H1 (cell line): ENCODE data around the gene RHOBTB3. TPM values are rescaled to one million over a fixed set of nuclear protein-coding genes. Genes with fewer than 3 reads are reported as not detected.

Experiments
- CTCF ChIA-PET: fragments of 300-600 bp; sonication (Branson Sonifier 250); formaldehyde crosslinking; loops from one replicate; lab custom pipeline; 2021; ENCODE audit not compliant: partially characterized antibody; lab: Charles Lee
- POLR2A ChIA-PET: fragments of 300-600 bp; sonication (Branson Sonifier 250); formaldehyde crosslinking; loops from one replicate; lab custom pipeline; 2021; ENCODE audit warnings: inconsistent platforms; ENCODE audit not compliant: partially characterized antibody; lab: Charles Lee
- DNase-seq, 2 experiments: peaks; one replicate each; pipeline versions ENCODE4 v3.0.0 to v3.0.0-alpha.2; 2010 to 2022; ENCODE audit warnings: low spot score in 2 of 2, low read depth in 1 of 2, mixed read lengths in 1 of 2
- FAIRE-seq: peaks from 2 replicates; lab custom pipeline; 2011; peaks lifted over from hg19 to GRCh38; lab: Jason Lieb, UNC
- H2AFZ ChIP-seq: 2 replicates; pipeline ENCODE4 v1.8.1; 2012; ENCODE audit warnings: low read length, inconsistent platforms
- H2AK5ac ChIP-seq: 2 replicates; pipeline ENCODE4 v1.6.1; 2013; ENCODE audit warnings: low read depth, low read length
- H2BK120ac ChIP-seq: replicated peaks from 2 replicates; pipeline ENCODE3; 2013; ENCODE audit warnings: low read depth, low read length, inconsistent platforms
- H2BK12ac ChIP-seq: 2 replicates; pipeline ENCODE4 v1.6.1; 2013; ENCODE audit warnings: low read depth, low read length
- H2BK15ac ChIP-seq: 2 replicates; pipeline ENCODE4 v1.6.1; 2013; ENCODE audit warnings: low read length
- H2BK20ac ChIP-seq: 2 replicates; pipeline ENCODE4 v1.6.1; 2013; ENCODE audit warnings: low read length
- H2BK5ac ChIP-seq: 2 replicates; pipeline ENCODE4 v1.6.1; 2013; ENCODE audit warnings: low read depth, low read length
- H3K14ac ChIP-seq: 2 replicates; pipeline ENCODE4 v1.6.1; 2013; ENCODE audit warnings: inconsistent platforms; ENCODE audit not compliant: insufficient read length
- H3K18ac ChIP-seq: 2 replicates; pipeline ENCODE4 v1.6.1; 2013; ENCODE audit warnings: low read length; ENCODE audit errors: extremely low read depth
- H3K23ac ChIP-seq: 2 replicates; pipeline ENCODE4 v1.6.1; 2013; ENCODE audit warnings: inconsistent platforms; ENCODE audit not compliant: insufficient read length
- H3K23me2 ChIP-seq: 2 replicates; pipeline ENCODE4 v1.6.1; 2013; ENCODE audit warnings: low read depth, low read length
- H3K27ac ChIP-seq: 2 replicates; pipeline ENCODE4 v1.6.1; 2011; ENCODE audit warnings: low read depth, low read length, inconsistent platforms
- H3K27me3 ChIP-seq, 4 experiments: replicated peaks in 1 of 4; 1 replicate in 1 of 4; 2 replicates in 3 of 4; pipeline versions ENCODE4 v1.6.1 to v1.8.1; 2011 to 2013; ENCODE audit warnings: low read length in 3 of 4, mild to moderate bottlenecking in 3 of 4, inconsistent platforms in 2 of 4, mixed read lengths in 2 of 4, moderate library complexity in 1 of 4; ENCODE audit not compliant: control insufficient read depth in 3 of 4, insufficient read depth in 3 of 4; ENCODE audit errors: extremely low read depth in 1 of 4
- H3K36me3 ChIP-seq, 4 experiments: 2 replicates each; pipeline versions ENCODE4 v1.6.1 to v1.8.1; 2011 to 2013; ENCODE audit warnings: mild to moderate bottlenecking in 4 of 4, low read length in 3 of 4, moderate library complexity in 2 of 4, control low read depth in 1 of 4, inconsistent platforms in 1 of 4; ENCODE audit not compliant: insufficient read depth in 4 of 4, control insufficient read depth in 2 of 4
- H3K4ac ChIP-seq: replicated peaks from 2 replicates; pipeline ENCODE3; 2013; ENCODE audit warnings: low read length, low read depth, mixed read lengths, inconsistent platforms; ENCODE audit not compliant: insufficient read length
- H3K4me1 ChIP-seq, 4 experiments: replicated peaks in 1 of 4; 1 replicate in 1 of 4; 2 replicates in 3 of 4; pipeline versions ENCODE4 v1.6.1 to v1.8.1; 2011 to 2013; ENCODE audit warnings: low read length in 3 of 4, inconsistent platforms in 2 of 4, mixed read lengths in 1 of 4; ENCODE audit not compliant: insufficient read depth in 4 of 4, control insufficient read depth in 3 of 4
- H3K4me2 ChIP-seq, 2 experiments: 2 replicates each; pipeline versions ENCODE4 v1.6.1 to v1.8.1; 2011 to 2013; ENCODE audit warnings: low read depth in 2 of 2, low read length in 2 of 2, control low read depth in 1 of 2, inconsistent platforms in 1 of 2, mild to moderate bottlenecking in 1 of 2; ENCODE audit not compliant: insufficient read depth in 1 of 2
- H3K4me3 ChIP-seq, 4 experiments: fragments of 200-600, 300-600 bp in 1 of 4; sonication (generic), shearing (Covaris generic), sonication (Bioruptor Twin) in 1 of 4; 2 replicates each; pipeline versions ENCODE4 v1.5.1 to v1.8.1; 2011 to 2016; ENCODE audit warnings: low read length in 4 of 4, low read depth in 3 of 4, control low read depth in 2 of 4, inconsistent platforms in 2 of 4, mild to moderate bottlenecking in 2 of 4, mixed read lengths in 1 of 4, moderate library complexity in 1 of 4; ENCODE audit not compliant: insufficient read depth in 2 of 4; ENCODE audit errors: extremely low read depth in 1 of 4
- H3K56ac ChIP-seq: replicated peaks from 2 replicates; pipeline ENCODE3; 2013; ENCODE audit warnings: low read depth, mild to moderate bottlenecking, mixed read lengths, low read length, inconsistent platforms; ENCODE audit not compliant: insufficient read length
- H3K79me1 ChIP-seq: 2 replicates; pipeline ENCODE4 v1.6.1; 2013; ENCODE audit warnings: low read depth, low read length, control low read depth
- H3K79me2 ChIP-seq, 2 experiments: 2 replicates each; pipeline versions ENCODE4 v1.6.1 to v1.8.1; 2012 to 2013; ENCODE audit warnings: low read length in 2 of 2, mild to moderate bottlenecking in 2 of 2, inconsistent platforms in 1 of 2; ENCODE audit not compliant: insufficient read depth in 2 of 2, control insufficient read depth in 1 of 2
- H3K9ac ChIP-seq, 4 experiments: replicated peaks in 1 of 4; 1 replicate in 1 of 4; 2 replicates in 3 of 4; pipeline versions ENCODE4 v1.6.1 to v1.8.1; 2011 to 2013; ENCODE audit warnings: low read depth in 3 of 4, low read length in 3 of 4, control low read depth in 2 of 4, mild to moderate bottlenecking in 2 of 4, moderate library complexity in 2 of 4, inconsistent platforms in 1 of 4; ENCODE audit errors: extremely low read depth in 1 of 4
- H3K9me3 ChIP-seq, 2 experiments: 2 replicates each; pipeline versions ENCODE4 v1.6.1 to v1.8.1; 2012 to 2013; ENCODE audit warnings: mild to moderate bottlenecking in 2 of 2, moderate library complexity in 2 of 2, control low read depth in 1 of 2, inconsistent platforms in 1 of 2, low read depth in 1 of 2, low read length in 1 of 2, mixed read lengths in 1 of 2; ENCODE audit not compliant: insufficient read depth in 2 of 2
- H4K20me1 ChIP-seq, 2 experiments: replicated peaks in 1 of 2; 2 replicates each; pipeline versions ENCODE3 to v1.8.1; 2011 to 2013; ENCODE audit warnings: inconsistent platforms in 2 of 2, low read length in 2 of 2, mild to moderate bottlenecking in 1 of 2; ENCODE audit not compliant: insufficient read depth in 2 of 2, control insufficient read depth in 1 of 2
- H4K5ac ChIP-seq: 2 replicates; pipeline ENCODE4 v1.6.1; 2013; ENCODE audit warnings: low read length, low read depth, mixed read lengths, inconsistent platforms; ENCODE audit not compliant: insufficient read length
- H4K8ac ChIP-seq: 2 replicates; pipeline ENCODE4 v1.8.0; 2013; ENCODE audit warnings: mild to moderate bottlenecking, moderate library complexity, low read length, inconsistent platforms; ENCODE audit not compliant: insufficient read depth; ENCODE audit errors: extremely low read depth
- H4K91ac ChIP-seq: replicated peaks from 2 replicates; pipeline ENCODE3; 2013; ENCODE audit warnings: low read length, mixed read lengths, inconsistent platforms; ENCODE audit not compliant: insufficient read length
- ATF3 ChIP-seq: IDR thresholded peaks from 2 replicates; pipeline ENCODE4 v1.6.1; 2011; ENCODE audit warnings: low read depth, mild to moderate bottlenecking, low read length; ENCODE audit not compliant: insufficient read depth
- CBX8 ChIP-seq: fragments of 300-800, 300-1000 bp; sonication (generic); IDR thresholded peaks from 2 replicates; pipeline ENCODE4 v1.7.1; 2016; ENCODE audit warnings: low read depth, low read length, borderline replicate concordance
- HDAC6 ChIP-seq: IDR thresholded peaks from one replicate; pipeline ENCODE4 v1.7.1; 2012; ENCODE audit warnings: low read depth, mild to moderate bottlenecking, inconsistent platforms, low read length, moderate library complexity
- JUN ChIP-seq: IDR thresholded peaks from 2 replicates; pipeline ENCODE4 v1.6.1; 2011; ENCODE audit warnings: low read depth, mild to moderate bottlenecking, improper control_type of control experiment, low read length
- JUND ChIP-seq: IDR thresholded peaks from 2 replicates; pipeline ENCODE4 v1.6.1; 2011; ENCODE audit warnings: mild to moderate bottlenecking, improper control_type of control experiment, low read length
- NANOG ChIP-seq: IDR thresholded peaks from 2 replicates; pipeline ENCODE4 v1.6.1; 2011; ENCODE audit warnings: low read length, low read depth, mild to moderate bottlenecking, inconsistent platforms; ENCODE audit not compliant: insufficient read depth, poor library complexity, severe bottlenecking
- NRF1 ChIP-seq: IDR thresholded peaks from 2 replicates; pipeline ENCODE4 v1.6.1; 2011; ENCODE audit warnings: mild to moderate bottlenecking, low read depth, low read length, improper control_type of control experiment
- POU5F1 ChIP-seq: IDR thresholded peaks from 2 replicates; pipeline ENCODE4 v1.6.1; 2011; ENCODE audit warnings: low read depth, mild to moderate bottlenecking, low read length, moderate library complexity
- RNF2 ChIP-seq: fragments of 200-900, 300-1000 bp; sonication (generic); IDR thresholded peaks from 2 replicates; pipeline ENCODE4 v1.7.1; 2016; ENCODE audit warnings: borderline replicate concordance, low read depth, mild to moderate bottlenecking, antibody characterized with exemption, low read length; ENCODE audit not compliant: poor library complexity, severe bottlenecking; ENCODE audit errors: missing control alignments
- SP1 ChIP-seq: IDR thresholded peaks from 2 replicates; pipeline ENCODE4 v1.6.1; 2011; ENCODE audit warnings: low read depth, low read length
- SP2 ChIP-seq: IDR thresholded peaks from 2 replicates; pipeline ENCODE4 v1.6.1; 2012; ENCODE audit warnings: mild to moderate bottlenecking, low read length, inconsistent platforms
- TBP ChIP-seq: IDR thresholded peaks from 2 replicates; pipeline ENCODE4 v1.6.1; 2011; ENCODE audit warnings: low read depth, low read length, improper control_type of control experiment
- WGBS, 2 experiments: shearing (Covaris generic) in 1 of 2; methylation state at CpG; one replicate each; pipeline versions ENCODE4 v1.1.6 to v1.1.7; 2013 to 2015; ENCODE audit warnings: low lambda C conversion rate in 2 of 2, mixed read lengths in 2 of 2, inconsistent platforms in 1 of 2, low coverage in 1 of 2, missing lambda C conversion rate in 1 of 2; ENCODE audit not compliant: insufficient replicate concordance in 2 of 2, insufficient coverage in 1 of 2, insufficient read length in 1 of 2; ENCODE audit errors: extremely low coverage in 1 of 2, missing lambda C conversion rate in 1 of 2; 5-methylcytosine and 5-hydroxymethylcytosine counted together
- polyA plus RNA-seq, 7 experiments: library from polyadenylated mRNA; depleted of rRNA in 3 of 7; stranded (reverse) in 5 of 7; unstranded in 2 of 7; fragments of >200 nt in 5 of 7; fragments of 200-250 nt in 2 of 7; gene quantifications; 1 replicate in 5 of 7; 2 replicates in 1 of 7; 4 replicates in 1 of 7; pipeline versions ENCODE4 v1.2.1 to v1.2.3, GENCODE V29; 2011 to 2013; ENCODE audit warnings: missing spikeins in 2 of 7, mixed read lengths in 2 of 7
- total RNA-seq: library from RNA; stranded (reverse); fragmentation: NEBNext Ultra II Directional; extraction: Animal tissue kit (Norgen Biotek cat#: 25700); gene quantifications from 2 replicates; pipeline ENCODE4 v1.2.1, GENCODE V29; 2021
- TF ChIP-seq, protein P1 (sequence below): IDR thresholded peaks from 2 replicates; pipeline ENCODE4 v1.6.1; 2011; ENCODE audit warnings: low read length, improper control_type of control experiment

The RHOBTB3 gene
- total and polyA plus RNA-seq, 2 of the 8 experiments (the other 6 are each of a cell fraction or from before 2014, with no cell fraction given) = 8.2 to 17.5 TPM

GRCh38 chr5:95759005-95759404 is 27.9 kb downstream of the RHOBTB3 start:
- H3K79me1 ChIP-seq = no peaks in the 10 kb centered on the region
- H2BK120ac ChIP-seq = no peak overlapping the region
- no peak overlapping the region for H3K56ac ChIP-seq
- no peak overlapping the region for H3K4me2 ChIP-seq
- no peaks in the 10 kb centered on the region for H4K20me1 ChIP-seq
- H3K14ac ChIP-seq = no peak overlapping the region
- H4K5ac ChIP-seq = no peak overlapping the region
- no peak for DNase-seq
- H3K18ac ChIP-seq = no peak overlapping the region
- no peaks in the 10 kb centered on the region for H3K36me3 ChIP-seq
- no peak overlapping the region for H2AK5ac ChIP-seq
- 85% methylated on average over 10 of the region's 10 CpGs; no CpG with 5 or more reads in 1 of the 2 experiments for WGBS, 2 experiments
- H3K23me2 ChIP-seq = no peaks in the 10 kb centered on the region
- no peak overlapping the region for H2BK15ac ChIP-seq
- H3K79me2 ChIP-seq = no peaks in the 10 kb centered on the region
- no peak overlapping the region for H3K23ac ChIP-seq
- no peaks in the 10 kb centered on the region for H3K27me3 ChIP-seq
- no peaks in the 10 kb centered on the region for H3K4me1 ChIP-seq
- no peak overlapping the region for H4K91ac ChIP-seq
- no peak overlapping the region for H2BK20ac ChIP-seq
- H3K27ac ChIP-seq = no peak overlapping the region
- H2AFZ ChIP-seq = no peak overlapping the region
- no peak overlapping the region for H3K9ac ChIP-seq
- no peak overlapping the region for H2BK5ac ChIP-seq
- H4K8ac ChIP-seq = no peak overlapping the region; the same call in 1 of the 2 replicates
- no peak for FAIRE-seq
- H3K9me3 ChIP-seq = no peaks in the 10 kb centered on the region
- ChIA-PET POLR2A (no interaction called here), CTCF (interaction anchor here (0.8 to 1.4 kb wide), 7 partner anchors 8 to 586 kb away, joined by 3 to 6 read pairs (median 3); no protein-coding TSS in a partner anchor)
- no peak overlapping the region for H3K4me3 ChIP-seq
- no peak overlapping the region for H2BK12ac ChIP-seq
- H3K4ac ChIP-seq = no peak overlapping the region
- TF ChIP-seq TBP (no peak), POU5F1 (no peak), JUND (no peak), SP2 (no peak), NRF1 (no peak), CBX8 (no peak), HDAC6 (no peak), ATF3 (no peak), SP1 (no peak), NANOG (no peak), JUN (no peak), RNF2 (no peak)
- TF ChIP-seq, protein P1, sequence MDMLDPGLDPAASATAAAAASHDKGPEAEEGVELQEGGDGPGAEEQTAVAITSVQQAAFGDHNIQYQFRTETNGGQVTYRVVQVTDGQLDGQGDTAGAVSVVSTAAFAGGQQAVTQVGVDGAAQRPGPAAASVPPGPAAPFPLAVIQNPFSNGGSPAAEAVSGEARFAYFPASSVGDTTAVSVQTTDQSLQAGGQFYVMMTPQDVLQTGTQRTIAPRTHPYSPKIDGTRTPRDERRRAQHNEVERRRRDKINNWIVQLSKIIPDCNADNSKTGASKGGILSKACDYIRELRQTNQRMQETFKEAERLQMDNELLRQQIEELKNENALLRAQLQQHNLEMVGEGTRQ = no peak
